CD4-positive, CD25-positive, alpha-beta regulatory T cell (primary cell): ENCODE results near the gene COX14. TPM values are rescaled to one million over a fixed set of nuclear protein-coding genes. Genes with fewer than 3 reads are reported as not detected.
A peak's percentile ranks its signal among the peaks of the same experiment; 100 is the strongest.
"Not testable (repeated sequence)": the region's sequence is repeated elsewhere in the genome, so short reads cannot be mapped to it uniquely, and the experiment has no call there.

ENCODE experiments used
- ATAC-seq, 2 donors: fragments of 150-1000 bp; cut with Tn5 transposase; one replicate each; pipeline ENCODE4 v1.10.0; 2021; ENCODE audit warnings: low read depth in 2 of 2, moderate number of reproducible peaks in 2 of 2, moderate library complexity in 1 of 2
- DNase-seq, 3 donors: peaks; one replicate each; pipeline versions ENCODE4 v3.0.0 to v3.0.0-alpha.2; 2012 to 2022; ENCODE audit warnings: mixed read lengths in 1 of 3
- H3K27ac ChIP-seq: one replicate; pipeline ENCODE4 v1.7.0; 2013; ENCODE audit warnings: mild to moderate bottlenecking, low read length; ENCODE audit not compliant: insufficient read depth, poor library complexity, severe bottlenecking
- H3K27me3 ChIP-seq: one replicate; pipeline ENCODE4 v1.7.0; 2013; ENCODE audit warnings: low read length; ENCODE audit not compliant: control insufficient read depth, insufficient read depth
- H3K36me3 ChIP-seq: one replicate; pipeline ENCODE4 v1.7.0; 2013; ENCODE audit warnings: mild to moderate bottlenecking, low read length, moderate library complexity; ENCODE audit not compliant: control insufficient read depth, insufficient read depth
- H3K4me1 ChIP-seq: 2 replicates; pipeline ENCODE4 v1.7.0; 2013; ENCODE audit warnings: mild to moderate bottlenecking, low read length; ENCODE audit not compliant: insufficient read depth, control insufficient read depth, poor library complexity, severe bottlenecking
- H3K4me3 ChIP-seq: one replicate; pipeline ENCODE4 v1.7.0; 2013; ENCODE audit warnings: low read depth, mild to moderate bottlenecking, low read length, moderate library complexity
- H3K9me3 ChIP-seq, 2 experiments: 1 replicate in 1 of 2; 2 replicates in 1 of 2; pipeline ENCODE4 v1.7.0; 2013; ENCODE audit warnings: low read length in 2 of 2, mild to moderate bottlenecking in 1 of 2, moderate library complexity in 1 of 2; ENCODE audit not compliant: control insufficient read depth in 2 of 2
- H3K27ac Mint-ChIP-seq, 3 donors: one replicate each; pipeline ENCODE4 v1.8.0; 2020 to 2022; ENCODE audit warnings: mild to moderate bottlenecking in 3 of 3, mixed read lengths in 3 of 3, moderate library complexity in 2 of 3
- H3K27me3 Mint-ChIP-seq: one replicate; pipeline ENCODE4 v1.8.0; 2022; ENCODE audit warnings: mild to moderate bottlenecking, mixed read lengths
- H3K36me3 Mint-ChIP-seq: one replicate; pipeline ENCODE4 v1.8.0; 2020; ENCODE audit warnings: mixed read lengths
- H3K4me1 Mint-ChIP-seq, 4 donors: one replicate each; pipeline ENCODE4 v1.8.0; 2020 to 2022; ENCODE audit warnings: mixed read lengths in 4 of 4, mild to moderate bottlenecking in 1 of 4
- H3K4me3 Mint-ChIP-seq, 4 donors: one replicate each; pipeline ENCODE4 v1.8.0; 2020 to 2022; ENCODE audit warnings: mild to moderate bottlenecking in 4 of 4, mixed read lengths in 4 of 4, moderate library complexity in 3 of 4
- H3K9me3 Mint-ChIP-seq, 7 donors: one replicate each; pipeline ENCODE4 v1.8.0; 2020 to 2022; ENCODE audit warnings: mixed read lengths in 7 of 7, mild to moderate bottlenecking in 3 of 7, moderate library complexity in 2 of 7
- polyA plus RNA-seq, 4 donors: library from polyadenylated mRNA; unstranded; fragments of 300-500 nt; fragmentation: Illumina TruSeq; gene quantifications; one replicate each; pipeline ENCODE4 v1.2.3, GENCODE V29; 2021
- total RNA-seq: library from RNA; stranded (reverse); gene quantifications from one replicate; pipeline ENCODE4 v1.2.3, GENCODE V29; 2022

COX14 gene
- total and polyA plus RNA-seq, 5 donors from 2014 or later, result 46.4 to 297 (median 258) TPM

DNA sequence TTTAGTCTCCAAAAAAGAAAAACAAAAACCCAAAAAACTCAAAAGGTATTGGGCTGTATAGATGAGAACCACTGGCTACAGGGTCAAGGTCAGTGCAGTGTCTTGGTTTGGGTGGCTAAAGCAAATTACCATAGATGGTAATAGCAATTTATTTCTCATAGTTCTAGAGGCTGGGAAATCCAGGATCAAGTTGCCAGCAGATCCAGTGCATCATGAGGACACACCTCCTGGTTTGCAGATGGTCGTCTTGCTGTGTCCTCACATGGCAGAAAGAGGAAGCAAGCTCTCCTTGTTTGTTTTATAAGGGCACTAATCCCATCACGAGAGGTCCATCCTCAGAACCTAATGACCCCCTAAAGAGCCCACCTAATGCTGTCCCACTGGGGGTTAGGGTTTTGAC is 11.2 kb downstream of the COX14 start:
- no peaks in the 10 kb centered on the region for H3K9me3 Mint-ChIP-seq
- Histone ChIP-seq H3K36me3 (peaks cover 75% of the 10 kb centered on the region), H3K9me3 (no peaks in the 10 kb centered on the region), H3K27me3 (no peaks in the 10 kb centered on the region), H3K4me3 (no peak overlapping the region), H3K27ac (no peak overlapping the region), H3K4me1 (peaks cover 7% of the 10 kb centered on the region)
- H3K27me3 Mint-ChIP-seq, result no peaks in the 10 kb centered on the region
- H3K4me3 Mint-ChIP-seq, result no peak overlapping the region
- no peak overlapping the region for H3K27ac Mint-ChIP-seq
- peaks cover 5 to 43% (median 22%) of the 10 kb centered on the region in 4 donors for H3K4me1 Mint-ChIP-seq
- DNase-seq (no peak), ATAC-seq (no peak)
- H3K36me3 Mint-ChIP-seq, result peaks cover 35% of the 10 kb centered on the region

DNA sequence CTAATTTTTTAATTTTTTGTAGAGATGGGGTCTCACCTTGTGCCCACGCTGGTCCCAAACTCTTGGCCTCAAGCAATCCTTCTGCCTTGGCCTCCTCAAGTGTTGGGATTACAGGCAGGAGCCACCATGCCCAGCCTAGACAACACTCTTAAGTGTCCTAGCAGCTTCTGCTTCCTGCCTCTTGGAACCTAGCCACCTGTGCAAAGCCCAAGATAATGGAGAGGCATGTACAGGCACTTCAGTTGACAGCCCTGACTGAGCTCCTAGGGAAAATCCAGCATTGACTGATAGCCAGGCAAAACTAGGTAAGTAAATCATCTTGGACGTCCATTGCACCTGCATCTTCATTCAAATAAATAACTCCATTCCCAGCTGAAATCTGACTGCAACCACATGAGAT is 15.5 kb downstream of the COX14 start:
- Histone ChIP-seq H3K36me3 (peaks cover 70% of the 10 kb centered on the region), H3K27ac (no peak overlapping the region), H3K4me1 (peaks cover 7% of the 10 kb centered on the region), H3K4me3 (no peak overlapping the region), H3K9me3 (no peaks in the 10 kb centered on the region), H3K27me3 (no peaks in the 10 kb centered on the region)
- Mint-ChIP-seq H3K36me3 (peaks cover 43% of the 10 kb centered on the region), H3K4me1 (peaks cover 5 to 38% (median 28%) of the 10 kb centered on the region in 4 donors), H3K4me3 (no peak overlapping the region), H3K27me3 (peaks cover 4% of the 10 kb centered on the region), H3K27ac (peak overlapping the region in 2 of 3 donors; percentile 56 to 62), H3K9me3 (no peaks in the 10 kb centered on the region)
- DNase-seq (no peak), ATAC-seq (no peak)

DNA sequence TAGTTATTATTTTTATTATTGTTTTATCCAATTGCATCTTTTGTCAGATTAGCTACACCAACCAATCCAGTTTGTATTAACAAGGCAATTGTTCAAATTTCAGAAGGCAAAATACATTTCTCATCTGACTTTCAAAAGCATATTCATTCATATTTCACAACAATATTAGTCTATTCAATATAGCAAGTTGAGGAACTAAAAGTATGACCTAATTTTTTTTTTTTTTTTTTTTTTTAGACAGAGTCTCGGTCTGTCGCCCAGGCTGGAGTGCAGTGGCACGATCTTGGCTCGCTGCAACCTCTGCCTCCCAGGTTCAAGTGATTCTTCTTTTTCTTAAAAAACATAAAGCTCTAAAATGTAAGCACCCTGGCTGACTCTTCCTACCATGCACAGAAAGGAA is 17.3 kb downstream of the COX14 start:
- Histone ChIP-seq H3K4me1 (peaks cover 7% of the 10 kb centered on the region), H3K9me3 (no peaks in the 10 kb centered on the region), H3K4me3 (no peak overlapping the region), H3K36me3 (peaks cover 74% of the 10 kb centered on the region), H3K27ac (no peak overlapping the region), H3K27me3 (no peaks in the 10 kb centered on the region)
- Mint-ChIP-seq H3K9me3 (no peaks in the 10 kb centered on the region), H3K4me3 (no peak overlapping the region), H3K4me1 (peaks cover under 1 to 34% (median 30%) of the 10 kb centered on the region in 4 donors), H3K27ac (no peak overlapping the region), H3K36me3 (peaks cover 42% of the 10 kb centered on the region), H3K27me3 (peaks cover 4% of the 10 kb centered on the region)
- DNase-seq (no peak), ATAC-seq (no peak)

DNA sequence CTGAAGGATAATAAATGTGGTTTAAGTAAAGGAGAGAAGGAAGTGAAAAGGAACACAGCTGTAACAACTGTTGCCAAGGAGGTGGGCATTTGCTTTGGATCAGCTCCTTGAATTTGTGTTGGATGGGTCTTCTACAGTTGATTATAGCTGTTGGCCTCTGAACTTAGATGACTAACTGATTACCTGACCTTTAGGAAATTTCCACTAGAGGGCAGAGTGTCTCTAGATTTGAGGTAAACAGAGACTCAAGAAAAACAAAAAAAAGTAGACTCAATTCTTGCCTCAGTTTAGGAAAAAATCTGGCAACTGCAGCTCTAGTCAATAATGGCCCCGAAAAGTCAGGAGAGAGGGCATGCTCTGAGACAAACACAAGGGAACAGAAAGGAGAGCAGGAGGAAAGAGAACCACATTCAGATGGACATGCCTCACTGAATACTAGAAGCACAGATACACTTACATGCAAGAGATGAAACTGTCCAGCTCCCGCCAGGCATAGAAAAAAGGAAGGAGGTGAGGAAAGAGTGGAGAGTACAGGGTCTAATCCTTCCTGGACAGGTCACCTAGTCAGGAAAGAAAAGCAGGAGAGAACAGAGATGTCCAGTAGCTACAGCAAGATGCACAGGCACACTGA is 20.6 kb downstream of the COX14 start:
- Mint-ChIP-seq H3K27ac (peak overlapping the region; percentile 7 to 82 (median 76)), H3K9me3 (no peaks in the 10 kb centered on the region), H3K36me3 (peaks cover 44% of the 10 kb centered on the region), H3K4me1 (peaks cover 0 to 25% (median 17%) of the 10 kb centered on the region in 4 donors), H3K27me3 (peaks cover 4% of the 10 kb centered on the region), H3K4me3 (no peak overlapping the region)
- H3K4me3 ChIP-seq, result no peak overlapping the region
- ATAC-seq, result peak in 1 of 2 donors; percentile 64
- H3K27ac ChIP-seq, result no peak overlapping the region
- H3K36me3 ChIP-seq, result peaks cover 87% of the 10 kb centered on the region
- peak in 2 of 3 donors; percentile 63 to 64 for DNase-seq
- H3K4me1 ChIP-seq, result no peaks in the 10 kb centered on the region
- no peaks in the 10 kb centered on the region for H3K9me3 ChIP-seq
- H3K27me3 ChIP-seq, result no peaks in the 10 kb centered on the region

DNA sequence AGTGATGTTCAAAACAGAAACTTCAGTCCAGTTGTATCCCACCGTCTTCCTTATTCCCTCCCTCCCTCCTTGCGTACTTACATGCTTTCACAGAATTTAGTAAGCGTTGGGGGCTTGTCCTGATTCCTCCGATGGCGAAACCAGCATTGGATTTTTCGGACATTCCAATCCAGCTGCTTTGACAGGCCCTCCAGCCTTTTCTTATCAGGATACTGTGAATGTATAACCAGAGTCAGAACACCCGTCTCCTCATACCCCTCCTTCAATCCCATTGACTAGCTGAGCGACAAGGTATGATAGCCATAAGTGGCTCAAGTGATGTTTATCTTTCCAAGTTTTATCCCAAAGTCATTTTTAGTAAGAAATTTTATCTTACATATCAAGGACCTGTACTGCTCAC is 31.0 kb downstream of the COX14 start:
- no peak for DNase-seq
- no peak for ATAC-seq
- Mint-ChIP-seq H3K4me3 (no peak overlapping the region), H3K36me3 (peaks cover 17% of the 10 kb centered on the region), H3K4me1 (peaks cover 6 to 18% (median 8%) of the 10 kb centered on the region in 4 donors), H3K27me3 (no peaks in the 10 kb centered on the region), H3K9me3 (no peaks in the 10 kb centered on the region), H3K27ac (peak overlapping the region in 1 of 3 donors; percentile 67)
- Histone ChIP-seq H3K27ac (no peak overlapping the region), H3K4me3 (no peak overlapping the region), H3K4me1 (no peaks in the 10 kb centered on the region), H3K27me3 (no peaks in the 10 kb centered on the region), H3K36me3 (peaks cover 42% of the 10 kb centered on the region), H3K9me3 (no peaks in the 10 kb centered on the region)

DNA sequence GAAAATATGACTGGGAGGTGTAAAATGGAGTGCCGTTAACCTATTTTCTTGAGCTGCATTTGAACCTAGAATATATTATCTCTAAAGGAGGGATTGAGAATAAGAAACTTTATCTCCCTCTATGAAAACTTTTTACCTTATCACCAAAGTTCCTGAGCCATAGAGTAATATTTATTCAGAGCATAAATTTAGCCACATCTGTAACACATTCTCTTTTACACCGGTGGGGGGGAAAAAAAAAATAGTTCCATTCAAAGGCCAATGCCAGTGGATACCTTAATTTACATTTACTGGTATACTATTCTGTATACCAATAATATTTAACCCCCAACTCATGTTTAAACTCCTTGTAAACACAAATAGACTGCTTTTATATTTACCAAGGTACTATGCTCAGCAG is 33.4 kb downstream of the COX14 start:
- H3K4me3 Mint-ChIP-seq, result no peak overlapping the region
- no peak overlapping the region for H3K4me3 ChIP-seq
- ATAC-seq, result no peak
- peaks cover 26% of the 10 kb centered on the region for H3K36me3 ChIP-seq
- no peaks in the 10 kb centered on the region for H3K4me1 ChIP-seq
- H3K4me1 Mint-ChIP-seq, result peaks cover 16 to 29% (median 19%) of the 10 kb centered on the region in 4 donors
- H3K27ac ChIP-seq, result no peak overlapping the region
- peaks cover 15% of the 10 kb centered on the region for H3K36me3 Mint-ChIP-seq
- no peaks in the 10 kb centered on the region for H3K9me3 Mint-ChIP-seq
- no peak for DNase-seq
- peak overlapping the region in 1 of 3 donors; percentile 49 for H3K27ac Mint-ChIP-seq
- no peaks in the 10 kb centered on the region for H3K9me3 ChIP-seq
- no peaks in the 10 kb centered on the region for H3K27me3 ChIP-seq
- no peaks in the 10 kb centered on the region for H3K27me3 Mint-ChIP-seq

DNA sequence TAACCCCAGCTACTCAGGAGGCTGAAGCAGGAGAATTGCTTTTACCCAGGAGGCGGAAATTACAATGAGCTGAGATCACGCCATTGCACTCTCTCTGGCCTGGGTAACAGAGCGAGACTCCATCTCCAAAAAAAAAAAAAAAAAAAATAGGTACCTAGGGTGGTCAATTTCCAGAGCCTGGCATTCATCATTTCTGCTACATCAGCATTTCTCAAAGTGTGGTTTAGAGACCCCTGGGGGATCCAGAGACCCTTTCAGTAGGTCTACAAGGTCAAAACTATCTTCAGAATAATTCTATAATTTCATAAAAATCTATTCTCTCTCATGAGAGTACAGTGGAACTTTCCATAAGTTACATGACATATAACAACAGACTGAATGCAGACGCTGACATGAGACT is 35.2 kb downstream of the COX14 start:
- DNase-seq, result no peak
- Histone ChIP-seq H3K9me3 (no peaks in the 10 kb centered on the region), H3K36me3 (peaks cover 12% of the 10 kb centered on the region), H3K27ac (no peak overlapping the region), H3K4me1 (no peaks in the 10 kb centered on the region), H3K4me3 (no peak overlapping the region), H3K27me3 (no peaks in the 10 kb centered on the region)
- H3K36me3 Mint-ChIP-seq, result peaks cover 6% of the 10 kb centered on the region
- no peaks in the 10 kb centered on the region for H3K9me3 Mint-ChIP-seq
- no peak overlapping the region for H3K4me3 Mint-ChIP-seq
- ATAC-seq, result no peak
- no peaks in the 10 kb centered on the region for H3K27me3 Mint-ChIP-seq
- H3K27ac Mint-ChIP-seq, result no peak overlapping the region
- peaks cover 25 to 36% (median 29%) of the 10 kb centered on the region in 4 donors for H3K4me1 Mint-ChIP-seq

DNA sequence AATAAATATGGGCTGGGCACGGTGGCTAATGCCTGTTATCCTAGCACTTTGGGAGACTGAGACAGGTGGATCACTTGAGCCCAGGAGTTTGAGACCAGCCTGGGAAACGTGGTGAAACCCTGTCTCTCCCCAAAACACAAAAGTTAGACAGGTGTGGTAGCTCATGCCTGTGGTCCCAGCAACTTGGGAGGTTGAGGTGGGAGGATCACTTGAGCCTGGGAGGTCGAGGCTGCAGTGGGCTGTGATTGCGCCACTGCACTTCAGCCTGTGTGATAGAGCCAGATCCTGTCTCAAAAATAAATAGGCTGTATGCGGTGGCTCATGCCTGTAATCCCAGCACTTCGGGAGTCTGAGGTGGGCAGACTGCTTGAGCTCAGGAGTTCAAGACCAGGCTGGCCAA is 36.0 kb downstream of the COX14 start:
- H3K4me1 Mint-ChIP-seq, result peaks cover 28 to 36% (median 29%) of the 10 kb centered on the region in 4 donors
- H3K4me1 ChIP-seq, DNase-seq, H3K27me3 ChIP-seq, H3K27ac Mint-ChIP-seq, H3K4me3 Mint-ChIP-seq, H3K27ac ChIP-seq, H3K9me3 ChIP-seq, H3K27me3 Mint-ChIP-seq, ATAC-seq, H3K36me3 Mint-ChIP-seq, H3K4me3 ChIP-seq, H3K36me3 ChIP-seq, H3K9me3 Mint-ChIP-seq: not testable (repeated sequence)
